CD14-positive monocyte (primary cell): ENCODE measurements around the gene PDPN. TPM values are rescaled to one million over a fixed set of nuclear protein-coding genes. Genes with fewer than 3 reads are reported as not detected.

Experiments
- DNase-seq, 3 donors: peaks; one replicate each; pipeline ENCODE4 v3.0.0-alpha.2; 2011 to 2022
- H2AFZ ChIP-seq: 2 replicates; pipeline ENCODE4 v1.6.0; 2012; ENCODE audit warnings: mild to moderate bottlenecking, low read depth, low read length, inconsistent platforms; ENCODE audit not compliant: insufficient read depth, poor library complexity, severe bottlenecking
- H3K27ac ChIP-seq, 2 donors: 1 replicate in 1 of 2; 2 replicates in 1 of 2; pipeline ENCODE4 v1.5.1; 2012 to 2013; ENCODE audit warnings: low read length in 2 of 2, control low read depth in 1 of 2, inconsistent platforms in 1 of 2, low read depth in 1 of 2, mild to moderate bottlenecking in 1 of 2
- H3K27me3 ChIP-seq, 2 donors: one replicate each; pipeline versions ENCODE4 v1.6.0 to v1.6.1; 2011 to 2013; ENCODE audit warnings: low read length in 2 of 2; ENCODE audit not compliant: control insufficient read depth in 2 of 2, insufficient read depth in 2 of 2
- H3K36me3 ChIP-seq, 2 donors: replicated peaks in 1 of 2; 1 replicate in 1 of 2; 2 replicates in 1 of 2; pipeline versions ENCODE4 v1.5.1 to v1.6.1; 2012 to 2013; ENCODE audit warnings: low read length in 2 of 2, control low read depth in 1 of 2, inconsistent platforms in 1 of 2, mild to moderate bottlenecking in 1 of 2; ENCODE audit not compliant: insufficient read depth in 2 of 2, control insufficient read depth in 1 of 2
- H3K4me1 ChIP-seq, 2 donors: 1 replicate in 1 of 2; 2 replicates in 1 of 2; pipeline versions ENCODE4 v1.5.1 to v1.6.1; 2012 to 2013; ENCODE audit warnings: low read length in 2 of 2, control low read depth in 1 of 2, inconsistent platforms in 1 of 2, mild to moderate bottlenecking in 1 of 2, moderate library complexity in 1 of 2; ENCODE audit not compliant: insufficient read depth in 2 of 2, control insufficient read depth in 1 of 2
- H3K4me2 ChIP-seq: replicated peaks from 2 replicates; pipeline ENCODE3; 2012; ENCODE audit warnings: low read length, moderate library complexity, mild to moderate bottlenecking; ENCODE audit not compliant: poor library complexity, severe bottlenecking; ENCODE audit errors: extremely low read depth
- H3K4me3 ChIP-seq, 3 experiments: fragments of 200-600 bp in 1 of 3; sonication (generic) in 1 of 3; replicated peaks in 1 of 3; 1 replicate in 2 of 3; 2 replicates in 1 of 3; pipeline ENCODE4 v1.5.1; 2011 to 2013; ENCODE audit warnings: low read length in 3 of 3, mild to moderate bottlenecking in 3 of 3, control low read depth in 2 of 3, low read depth in 2 of 3, inconsistent platforms in 1 of 3, moderate library complexity in 1 of 3
- H3K79me2 ChIP-seq: 2 replicates; pipeline ENCODE4 v1.6.0; 2012; ENCODE audit warnings: mild to moderate bottlenecking, control low read depth, inconsistent platforms, low read length, moderate library complexity; ENCODE audit not compliant: insufficient read depth
- H3K9ac ChIP-seq: 2 replicates; pipeline ENCODE4 v1.6.0; 2017; ENCODE audit warnings: low read length, mild to moderate bottlenecking; ENCODE audit not compliant: insufficient read depth, poor library complexity, severe bottlenecking
- H3K9me3 ChIP-seq, 2 donors: replicated peaks in 1 of 2; 1 replicate in 1 of 2; 2 replicates in 1 of 2; pipeline versions ENCODE4 v1.5.1 to v1.6.1; 2012 to 2013; ENCODE audit warnings: low read length in 2 of 2, control low read depth in 1 of 2; ENCODE audit not compliant: control insufficient read depth in 1 of 2, insufficient read depth in 1 of 2
- H4K20me1 ChIP-seq: 2 replicates; pipeline ENCODE4 v1.6.0; 2012; ENCODE audit warnings: mild to moderate bottlenecking, low read length, control low read depth, moderate library complexity; ENCODE audit not compliant: insufficient read depth
- H3K27ac Mint-ChIP-seq, 7 donors: one replicate each; pipeline ENCODE4 v1.8.0; 2020; ENCODE audit warnings: mild to moderate bottlenecking in 7 of 7, mixed read lengths in 7 of 7, moderate library complexity in 6 of 7, inconsistent platforms in 2 of 7
- H3K27me3 Mint-ChIP-seq, 3 donors: one replicate each; pipeline ENCODE4 v1.8.0; 2021 to 2022; ENCODE audit warnings: low read depth in 3 of 3, mild to moderate bottlenecking in 3 of 3, mixed read lengths in 3 of 3, moderate library complexity in 3 of 3, inconsistent platforms in 1 of 3
- H3K36me3 Mint-ChIP-seq, 2 donors: one replicate each; pipeline ENCODE4 v1.8.0; 2020; ENCODE audit warnings: mixed read lengths in 2 of 2, inconsistent platforms in 1 of 2, mild to moderate bottlenecking in 1 of 2
- H3K4me1 Mint-ChIP-seq: one replicate; pipeline ENCODE4 v1.8.0; 2020; ENCODE audit warnings: mild to moderate bottlenecking, mixed read lengths
- H3K4me3 Mint-ChIP-seq, 2 donors: one replicate each; pipeline ENCODE4 v1.8.0; 2020; ENCODE audit warnings: mild to moderate bottlenecking in 2 of 2, mixed read lengths in 2 of 2, moderate library complexity in 1 of 2
- H3K9me3 Mint-ChIP-seq, 7 donors: one replicate each; pipeline ENCODE4 v1.8.0; 2020 to 2022; ENCODE audit warnings: mixed read lengths in 7 of 7, mild to moderate bottlenecking in 6 of 7, moderate library complexity in 6 of 7, inconsistent platforms in 2 of 7
- WGBS: methylation state at CpG from one replicate; pipeline ENCODE4 v1.1.5; 2013; ENCODE audit warnings: missing lambda C conversion rate; ENCODE audit not compliant: insufficient coverage; 5-methylcytosine and 5-hydroxymethylcytosine counted together
- intact Hi-C, 2 donors: fragments of 100-400 bp; cut with micrococcal nuclease; formaldehyde crosslinking; loops; one replicate each; pipeline versions ENCODE4 v1.15.0 to v1.15.1; 2023
- polyA plus RNA-seq, 3 donors: library from polyadenylated mRNA; depleted of rRNA in 1 of 3; unstranded in 2 of 3; stranded (reverse) in 1 of 3; fragments of 300-500 nt in 2 of 3; fragments of >200 nt in 1 of 3; fragmentation: Illumina TruSeq in 2 of 3; gene quantifications; 1 replicate in 2 of 3; 2 replicates in 1 of 3; pipeline ENCODE4 v1.2.3, GENCODE V29; 2012 to 2021
- TF ChIP-seq, protein P1 (sequence below): fragments of 200-600 bp; IDR thresholded peaks from one replicate; pipeline ENCODE4 v1.8.0; 2022; ENCODE audit warnings: antibody characterized with exemption, mild to moderate bottlenecking

PDPN gene
- polyA plus RNA-seq, 3 donors: not detected

DNA sequence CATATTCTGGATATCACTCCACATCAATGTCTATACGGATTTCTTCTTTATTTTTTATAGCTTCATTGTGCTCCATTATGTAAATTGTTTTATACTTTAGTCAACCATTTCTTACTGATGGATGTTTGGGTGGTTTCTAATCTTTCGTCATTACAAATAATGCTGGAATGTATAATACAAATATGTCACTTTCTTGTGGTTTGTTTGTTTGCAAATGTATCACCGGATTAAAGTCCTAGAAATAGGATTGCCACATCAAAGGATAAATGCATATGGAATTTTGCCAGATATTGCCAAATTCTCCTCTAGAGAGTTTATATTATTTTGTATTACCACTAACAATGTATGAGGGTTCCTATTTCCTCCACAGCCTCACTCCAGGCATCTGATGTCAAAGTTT is 67.6 kb downstream of the PDPN start:
- Mint-ChIP-seq H3K4me3 (no peak overlapping the region), H3K36me3 (no peaks in the 10 kb centered on the region), H3K27ac (no peak overlapping the region), H3K27me3 (peaks cover 2 to 17% (median 5%) of the 10 kb centered on the region in 3 donors), H3K9me3 (peaks cover 0 to 10% (median 5%) of the 10 kb centered on the region in 7 donors), H3K4me1 (no peaks in the 10 kb centered on the region)
- Histone ChIP-seq H3K27me3 (no peaks in the 10 kb centered on the region), H3K9ac (no peak overlapping the region), H4K20me1 (no peaks in the 10 kb centered on the region), H3K4me2 (no peak overlapping the region), H3K9me3 (no peaks in the 10 kb centered on the region), H3K4me1 (no peaks in the 10 kb centered on the region), H2AFZ (no peak overlapping the region), H3K4me3 (no peak overlapping the region), H3K36me3 (no peaks in the 10 kb centered on the region), H3K79me2 (no peaks in the 10 kb centered on the region), H3K27ac (no peak overlapping the region)
- TF ChIP-seq, protein P1, sequence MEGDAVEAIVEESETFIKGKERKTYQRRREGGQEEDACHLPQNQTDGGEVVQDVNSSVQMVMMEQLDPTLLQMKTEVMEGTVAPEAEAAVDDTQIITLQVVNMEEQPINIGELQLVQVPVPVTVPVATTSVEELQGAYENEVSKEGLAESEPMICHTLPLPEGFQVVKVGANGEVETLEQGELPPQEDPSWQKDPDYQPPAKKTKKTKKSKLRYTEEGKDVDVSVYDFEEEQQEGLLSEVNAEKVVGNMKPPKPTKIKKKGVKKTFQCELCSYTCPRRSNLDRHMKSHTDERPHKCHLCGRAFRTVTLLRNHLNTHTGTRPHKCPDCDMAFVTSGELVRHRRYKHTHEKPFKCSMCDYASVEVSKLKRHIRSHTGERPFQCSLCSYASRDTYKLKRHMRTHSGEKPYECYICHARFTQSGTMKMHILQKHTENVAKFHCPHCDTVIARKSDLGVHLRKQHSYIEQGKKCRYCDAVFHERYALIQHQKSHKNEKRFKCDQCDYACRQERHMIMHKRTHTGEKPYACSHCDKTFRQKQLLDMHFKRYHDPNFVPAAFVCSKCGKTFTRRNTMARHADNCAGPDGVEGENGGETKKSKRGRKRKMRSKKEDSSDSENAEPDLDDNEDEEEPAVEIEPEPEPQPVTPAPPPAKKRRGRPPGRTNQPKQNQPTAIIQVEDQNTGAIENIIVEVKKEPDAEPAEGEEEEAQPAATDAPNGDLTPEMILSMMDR: no peak
- peak in 1 of 3 donors; percentile 20 for DNase-seq
- WGBS: no CpG with 5 or more reads among the region's 3 CpGs
- intact Hi-C loops: no loop called here

GRCh38 chr1:13652238-13652637 is 68.6 kb downstream of the PDPN start:
- H3K4me2 ChIP-seq: no peak overlapping the region
- no peaks in the 10 kb centered on the region for H3K36me3 ChIP-seq
- no peaks in the 10 kb centered on the region for H4K20me1 ChIP-seq
- no peaks in the 10 kb centered on the region for H3K79me2 ChIP-seq
- Mint-ChIP-seq H3K4me1 (no peaks in the 10 kb centered on the region), H3K27me3 (peaks cover 2 to 17% (median 4%) of the 10 kb centered on the region in 3 donors), H3K9me3 (peaks cover 0 to 11% (median 5%) of the 10 kb centered on the region in 7 donors), H3K36me3 (no peaks in the 10 kb centered on the region), H3K4me3 (no peak overlapping the region), H3K27ac (peak overlapping the region in 1 of 7 donors; percentile 50)
- DNase-seq: no peak
- H3K9ac ChIP-seq: no peak overlapping the region
- H3K9me3 ChIP-seq: no peaks in the 10 kb centered on the region
- no peak overlapping the region for H3K4me3 ChIP-seq
- WGBS: 100% methylated on average over 1 of the region's 1 CpG
- H3K4me1 ChIP-seq: no peaks in the 10 kb centered on the region
- intact Hi-C loops: no loop called here
- no peaks in the 10 kb centered on the region for H3K27me3 ChIP-seq
- TF ChIP-seq, protein P1: no peak
- H2AFZ ChIP-seq: no peak overlapping the region
- H3K27ac ChIP-seq: no peak overlapping the region
